ENCODE data around the gene WNT5B. TPM values are rescaled to one million over a fixed set of nuclear protein-coding genes. Genes with fewer than 3 reads are reported as not detected.
A peak's percentile ranks its signal among the peaks of the same experiment; 100 is the strongest.

WNT5B gene
- total and polyA plus RNA-seq, 5 donors from 2014 or later = not detected

GRCh38 chr12:1619587-1619986 lies 9.4 kb upstream of the WNT5B start:
- ATAC-seq (ENCODE audit: low read depth in 2 of 2) (no peak), DNase-seq (peak in 1 of 3 donors; percentile 23)
- Mint-ChIP-seq H3K27me3 (peaks cover 24% of the 10 kb centered on the region), H3K4me1 (peaks cover 0 to 2% (median 0%) of the 10 kb centered on the region in 4 donors), H3K27ac (no peak overlapping the region), H3K4me3 (no peak overlapping the region), H3K36me3 (no peaks in the 10 kb centered on the region), H3K9me3 (no peaks in the 10 kb centered on the region)
- Histone ChIP-seq H3K4me1 (ENCODE audit: control insufficient read depth, insufficient read depth, low read length, poor library complexity, severe bottlenecking) (no peaks in the 10 kb centered on the region), H3K9me3 (ENCODE audit: control insufficient read depth in 2 of 2, low read length in 2 of 2) (no peaks in the 10 kb centered on the region), H3K36me3 (ENCODE audit: control insufficient read depth, insufficient read depth, low read length) (no peaks in the 10 kb centered on the region), H3K4me3 (ENCODE audit: low read depth, low read length) (no peak overlapping the region), H3K27me3 (ENCODE audit: control insufficient read depth, insufficient read depth, low read length) (no peaks in the 10 kb centered on the region), H3K27ac (ENCODE audit: insufficient read depth, low read length, poor library complexity, severe bottlenecking) (no peak overlapping the region)

DNA sequence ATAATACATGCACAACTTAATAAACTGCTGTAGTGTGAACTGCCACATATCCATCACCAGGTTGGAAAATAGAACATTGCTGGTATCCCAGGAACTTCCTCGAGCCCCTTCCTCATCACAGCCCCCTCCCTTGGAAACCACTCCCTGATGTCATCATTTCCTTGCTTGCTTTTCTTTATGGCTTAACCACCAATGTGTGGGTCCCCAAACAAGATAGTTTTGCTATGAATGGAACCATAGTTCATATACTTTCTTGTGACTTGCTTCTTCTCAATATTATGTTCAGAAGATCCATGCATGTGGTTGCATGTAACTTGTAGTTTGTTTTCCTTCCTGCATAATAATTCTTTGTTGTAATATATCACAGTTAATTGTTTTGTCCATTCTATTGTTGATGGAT lies 8.9 kb upstream of the WNT5B start:
- no peaks in the 10 kb centered on the region for H3K9me3 Mint-ChIP-seq
- no peaks in the 10 kb centered on the region for H3K27me3 ChIP-seq (ENCODE audit: control insufficient read depth, insufficient read depth, low read length)
- H3K9me3 ChIP-seq (ENCODE audit: control insufficient read depth in 2 of 2, low read length in 2 of 2) = no peaks in the 10 kb centered on the region
- no peak overlapping the region for H3K27ac ChIP-seq (ENCODE audit: insufficient read depth, low read length, poor library complexity, severe bottlenecking)
- DNase-seq (no peak), ATAC-seq (ENCODE audit: low read depth in 2 of 2) (no peak)
- no peak overlapping the region for H3K27ac Mint-ChIP-seq
- H3K27me3 Mint-ChIP-seq = peaks cover 25% of the 10 kb centered on the region
- no peaks in the 10 kb centered on the region for H3K36me3 Mint-ChIP-seq
- peaks cover 0 to 2% (median 0%) of the 10 kb centered on the region in 4 donors for H3K4me1 Mint-ChIP-seq
- H3K4me3 Mint-ChIP-seq = no peak overlapping the region
- no peak overlapping the region for H3K4me3 ChIP-seq (ENCODE audit: low read depth, low read length)
- H3K4me1 ChIP-seq (ENCODE audit: control insufficient read depth, insufficient read depth, low read length, poor library complexity, severe bottlenecking) = no peaks in the 10 kb centered on the region
- no peaks in the 10 kb centered on the region for H3K36me3 ChIP-seq (ENCODE audit: control insufficient read depth, insufficient read depth, low read length)

- Histone ChIP-seq H3K27ac (ENCODE audit: insufficient read depth, low read length, poor library complexity, severe bottlenecking) (no peak overlapping the region), H3K9me3 (ENCODE audit: control insufficient read depth in 2 of 2, low read length in 2 of 2) (no peaks in the 10 kb centered on the region), H3K4me3 (ENCODE audit: low read depth, low read length) (no peak overlapping the region), H3K4me1 (ENCODE audit: control insufficient read depth, insufficient read depth, low read length, poor library complexity, severe bottlenecking) (no peaks in the 10 kb centered on the region), H3K27me3 (ENCODE audit: control insufficient read depth, insufficient read depth, low read length) (peaks cover under 1% of the 10 kb centered on the region), H3K36me3 (ENCODE audit: control insufficient read depth, insufficient read depth, low read length) (no peaks in the 10 kb centered on the region)
- H3K4me1 Mint-ChIP-seq = peaks cover 0 to 2% (median 0%) of the 10 kb centered on the region in 4 donors
- peaks cover 0 to under 1% (median 0%) of the 10 kb centered on the region in 7 donors for H3K9me3 Mint-ChIP-seq
- DNase-seq = no peak
- H3K4me3 Mint-ChIP-seq = no peak overlapping the region
- H3K27me3 Mint-ChIP-seq = peaks cover 28% of the 10 kb centered on the region
- ATAC-seq (ENCODE audit: low read depth in 2 of 2) = no peak
- H3K36me3 Mint-ChIP-seq = no peaks in the 10 kb centered on the region
- H3K27ac Mint-ChIP-seq = no peak overlapping the region
Measured at GRCh38 chr12:1622406-1622805, 6.6 kb upstream of the WNT5B start.

DNA sequence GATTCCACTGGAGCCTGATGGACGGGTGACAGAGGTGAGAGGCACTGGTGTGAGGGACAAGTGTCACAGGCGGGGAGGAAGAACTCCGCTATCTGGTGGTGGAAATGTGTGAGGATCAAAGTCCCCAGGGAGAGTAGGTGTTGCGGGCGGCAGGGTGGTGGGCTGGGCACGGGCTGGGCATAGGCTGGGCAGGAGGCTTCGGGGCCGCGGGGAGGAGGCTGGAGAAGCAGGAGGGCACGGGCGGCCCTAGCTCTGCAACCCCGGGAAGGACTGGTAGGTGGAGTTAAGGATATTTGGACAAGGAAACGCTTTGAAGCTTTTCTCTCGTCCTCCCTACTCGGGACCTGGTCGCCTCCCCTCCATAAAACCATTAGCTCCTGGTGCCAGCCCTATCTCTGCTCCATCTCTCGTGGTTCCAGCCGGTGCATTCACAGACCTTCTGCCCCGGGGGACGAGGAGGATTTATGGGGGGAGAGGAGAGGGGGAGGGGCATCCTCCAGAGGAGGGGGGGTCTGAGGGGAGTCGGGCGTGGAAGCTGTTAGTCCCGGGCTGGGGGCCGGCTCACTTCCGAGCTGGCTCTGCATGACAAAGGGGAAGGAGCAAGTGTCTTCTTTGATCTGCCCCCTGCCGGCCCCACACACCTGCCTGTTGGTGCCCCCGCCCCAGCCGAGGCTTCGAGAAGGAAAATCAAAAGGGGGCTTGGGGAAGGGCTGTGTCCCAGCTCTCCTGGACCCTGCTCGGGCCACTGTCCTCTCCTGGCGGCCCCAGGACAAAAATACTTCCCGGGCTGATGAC lies 504 bp downstream of the WNT5B start:
- Mint-ChIP-seq H3K27me3 (peaks cover 84% of the 10 kb centered on the region), H3K4me1 (peaks cover 4 to 23% (median 11%) of the 10 kb centered on the region in 4 donors), H3K4me3 (peak overlapping the region; percentile 53 to 82 (median 58)), H3K36me3 (no peaks in the 10 kb centered on the region), H3K27ac (no peak overlapping the region), H3K9me3 (peaks cover 0 to 2% (median 0%) of the 10 kb centered on the region in 7 donors)
- H3K4me1 ChIP-seq (ENCODE audit: control insufficient read depth, insufficient read depth, low read length, poor library complexity, severe bottlenecking) = peaks cover 16% of the 10 kb centered on the region
- no peak overlapping the region for H3K27ac ChIP-seq (ENCODE audit: insufficient read depth, low read length, poor library complexity, severe bottlenecking)
- H3K36me3 ChIP-seq (ENCODE audit: control insufficient read depth, insufficient read depth, low read length) = no peaks in the 10 kb centered on the region
- peaks cover 27% of the 10 kb centered on the region for H3K27me3 ChIP-seq (ENCODE audit: control insufficient read depth, insufficient read depth, low read length)
- H3K9me3 ChIP-seq (ENCODE audit: control insufficient read depth in 2 of 2, low read length in 2 of 2) = no peaks in the 10 kb centered on the region
- ATAC-seq (ENCODE audit: low read depth in 2 of 2) (peak in 1 of 2 donors; percentile 23), DNase-seq (no peak)
- H3K4me3 ChIP-seq (ENCODE audit: low read depth, low read length) = no peak overlapping the region

DNA sequence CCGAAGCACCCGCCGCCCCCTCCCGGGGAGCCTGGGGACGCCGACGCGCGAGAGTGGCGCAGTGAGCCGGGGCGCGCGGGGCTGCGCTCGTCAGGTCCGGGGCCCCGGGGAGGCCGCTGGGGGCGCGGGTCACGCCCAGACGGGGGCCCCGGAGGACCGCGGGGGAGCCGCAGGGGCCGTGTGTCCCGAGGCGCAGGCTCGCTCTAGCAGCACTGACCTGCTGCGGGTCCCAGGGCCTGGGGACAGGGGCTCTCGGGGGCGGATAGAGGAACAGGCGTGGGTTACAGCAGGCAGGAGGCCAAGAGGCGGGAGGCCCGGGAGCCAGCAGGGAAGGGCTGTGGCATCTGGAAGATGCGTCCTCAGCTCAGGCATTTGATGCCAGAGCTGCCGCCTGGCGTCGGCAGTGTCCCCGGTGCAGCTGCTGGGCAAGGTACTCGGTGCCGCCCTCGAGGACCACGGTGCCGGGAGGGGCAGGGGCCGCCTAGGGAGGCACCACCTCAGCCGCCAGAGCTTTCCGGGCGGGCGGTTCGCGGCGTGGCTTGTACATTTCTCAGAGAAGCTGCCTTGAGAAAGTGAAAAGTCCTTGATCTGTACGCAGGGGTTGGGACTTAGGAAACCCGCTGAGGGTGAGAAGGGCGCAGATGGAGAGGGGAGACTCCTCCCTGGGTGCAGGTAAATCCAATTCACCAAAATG lies 1.2 kb downstream of the WNT5B start:
- H3K4me1 ChIP-seq (ENCODE audit: control insufficient read depth, insufficient read depth, low read length, poor library complexity, severe bottlenecking) = peaks cover 16% of the 10 kb centered on the region
- H3K27ac Mint-ChIP-seq = no peak overlapping the region
- peak overlapping the region in 2 of 4 donors; percentile 65 to 75 for H3K4me3 Mint-ChIP-seq
- ATAC-seq (ENCODE audit: low read depth in 2 of 2) (peak; percentile 38 to 40), DNase-seq (peak in 1 of 3 donors; percentile 27)
- H3K4me3 ChIP-seq (ENCODE audit: low read depth, low read length) = no peak overlapping the region
- peaks cover 84% of the 10 kb centered on the region for H3K27me3 Mint-ChIP-seq
- no peak overlapping the region for H3K27ac ChIP-seq (ENCODE audit: insufficient read depth, low read length, poor library complexity, severe bottlenecking)
- H3K4me1 Mint-ChIP-seq = peaks cover 4 to 24% (median 11%) of the 10 kb centered on the region in 4 donors
- peaks cover 0 to 2% (median 0%) of the 10 kb centered on the region in 7 donors for H3K9me3 Mint-ChIP-seq
- H3K9me3 ChIP-seq (ENCODE audit: control insufficient read depth in 2 of 2, low read length in 2 of 2) = no peaks in the 10 kb centered on the region
- no peaks in the 10 kb centered on the region for H3K36me3 Mint-ChIP-seq
- H3K27me3 ChIP-seq (ENCODE audit: control insufficient read depth, insufficient read depth, low read length) = peaks cover 27% of the 10 kb centered on the region
- no peaks in the 10 kb centered on the region for H3K36me3 ChIP-seq (ENCODE audit: control insufficient read depth, insufficient read depth, low read length)

GRCh38 chr12:1630827-1631591 lies 2.0 kb downstream of the WNT5B start:
- H3K9me3 Mint-ChIP-seq = peaks cover 0 to 2% (median 0%) of the 10 kb centered on the region in 7 donors
- DNase-seq (peak in 1 of 3 donors; percentile 12), ATAC-seq (ENCODE audit: low read depth in 2 of 2) (no peak)
- peaks cover 4 to 24% (median 11%) of the 10 kb centered on the region in 4 donors for H3K4me1 Mint-ChIP-seq
- Histone ChIP-seq H3K27me3 (ENCODE audit: control insufficient read depth, insufficient read depth, low read length) (peaks cover 27% of the 10 kb centered on the region), H3K4me1 (ENCODE audit: control insufficient read depth, insufficient read depth, low read length, poor library complexity, severe bottlenecking) (peaks cover 16% of the 10 kb centered on the region), H3K36me3 (ENCODE audit: control insufficient read depth, insufficient read depth, low read length) (no peaks in the 10 kb centered on the region), H3K27ac (ENCODE audit: insufficient read depth, low read length, poor library complexity, severe bottlenecking) (no peak overlapping the region), H3K9me3 (ENCODE audit: control insufficient read depth in 2 of 2, low read length in 2 of 2) (no peaks in the 10 kb centered on the region), H3K4me3 (ENCODE audit: low read depth, low read length) (no peak overlapping the region)
- no peaks in the 10 kb centered on the region for H3K36me3 Mint-ChIP-seq
- peaks cover 91% of the 10 kb centered on the region for H3K27me3 Mint-ChIP-seq
- no peak overlapping the region for H3K27ac Mint-ChIP-seq
- H3K4me3 Mint-ChIP-seq = peak overlapping the region in 3 of 4 donors; percentile 65 to 75 (median 71)

- H3K9me3 Mint-ChIP-seq = peaks cover 0 to 1% (median 0%) of the 10 kb centered on the region in 7 donors
- H3K27ac Mint-ChIP-seq = no peak overlapping the region
Measured at GRCh38 chr12:1632702-1633101, 3.7 kb downstream of the WNT5B start.

More at GRCh38 chr12:1632702-1633101, 3.7 kb downstream of the WNT5B start:
- H3K27me3 ChIP-seq (ENCODE audit: control insufficient read depth, insufficient read depth, low read length) = peaks cover 23% of the 10 kb centered on the region
- H3K27ac ChIP-seq (ENCODE audit: insufficient read depth, low read length, poor library complexity, severe bottlenecking) = no peak overlapping the region
- Mint-ChIP-seq H3K4me3 (no peak overlapping the region), H3K36me3 (no peaks in the 10 kb centered on the region), H3K27me3 (peaks cover 80% of the 10 kb centered on the region), H3K4me1 (peaks cover 4 to 24% (median 11%) of the 10 kb centered on the region in 4 donors)
- no peak overlapping the region for H3K4me3 ChIP-seq (ENCODE audit: low read depth, low read length)
- no peak for DNase-seq
- H3K9me3 ChIP-seq (ENCODE audit: control insufficient read depth in 2 of 2, low read length in 2 of 2) = no peaks in the 10 kb centered on the region
- H3K4me1 ChIP-seq (ENCODE audit: control insufficient read depth, insufficient read depth, low read length, poor library complexity, severe bottlenecking) = peaks cover 16% of the 10 kb centered on the region
- ATAC-seq (ENCODE audit: low read depth in 2 of 2) = no peak
- H3K36me3 ChIP-seq (ENCODE audit: control insufficient read depth, insufficient read depth, low read length) = no peaks in the 10 kb centered on the region
